CD4-positive, alpha-beta T cell treated with Interferon gamma for 1 hour (primary cell): ENCODE data around the gene DENND2D.

Source experiments
- DNase-seq: peaks from one replicate; pipeline ENCODE4 v3.0.0-alpha.2; 2020

Gene DENND2D

GRCh38 chr1:111202707-111203623 lies 2.5 kb upstream of the DENND2D start:
- DNase-seq, result no peak

DNA sequence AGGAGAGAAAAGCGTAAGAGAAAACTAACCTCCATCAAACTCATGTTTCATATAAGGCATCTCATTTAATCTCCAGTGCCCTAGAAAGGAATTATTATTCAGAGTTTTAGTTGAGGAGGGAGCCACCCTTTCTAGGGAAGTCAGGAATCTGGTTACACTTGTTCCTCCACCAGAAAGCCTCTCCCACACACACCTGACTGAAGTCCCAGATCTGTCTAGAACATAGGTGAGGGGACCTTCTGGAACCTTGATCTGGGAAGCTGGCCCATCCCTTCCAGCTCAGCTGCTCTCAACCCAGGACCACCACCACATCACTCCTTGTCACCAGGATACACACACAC lies 1.9 kb upstream of the DENND2D start:
- no peak for DNase-seq

GRCh38 chr1:111201275-111202090 lies 1.0 kb upstream of the DENND2D start:
- no peak for DNase-seq

GRCh38 chr1:111200802-111201161 lies 336 bp upstream of the DENND2D start:
- no peak for DNase-seq

DNA sequence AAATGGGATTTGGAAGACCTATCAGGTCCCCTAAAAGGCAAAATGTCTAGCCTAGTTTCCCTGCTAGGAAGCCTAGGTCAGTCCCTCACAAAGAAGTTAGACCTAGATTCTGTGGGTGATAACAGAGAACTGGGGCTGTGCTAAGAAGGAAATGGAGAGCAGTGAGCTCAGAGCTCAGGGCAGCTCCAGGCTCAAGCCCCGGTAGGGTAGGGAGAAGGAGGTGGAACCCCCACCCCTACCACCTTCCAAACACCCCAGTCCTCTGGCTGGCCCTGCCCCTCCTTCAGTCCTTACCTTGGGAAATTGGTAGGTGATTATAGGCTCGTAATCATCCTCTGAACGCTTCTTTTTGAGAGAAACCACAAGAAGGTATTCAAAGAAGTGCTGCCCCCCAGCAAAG lies 1.1 kb downstream of the DENND2D start:
- DNase-seq, result no peak

DNA sequence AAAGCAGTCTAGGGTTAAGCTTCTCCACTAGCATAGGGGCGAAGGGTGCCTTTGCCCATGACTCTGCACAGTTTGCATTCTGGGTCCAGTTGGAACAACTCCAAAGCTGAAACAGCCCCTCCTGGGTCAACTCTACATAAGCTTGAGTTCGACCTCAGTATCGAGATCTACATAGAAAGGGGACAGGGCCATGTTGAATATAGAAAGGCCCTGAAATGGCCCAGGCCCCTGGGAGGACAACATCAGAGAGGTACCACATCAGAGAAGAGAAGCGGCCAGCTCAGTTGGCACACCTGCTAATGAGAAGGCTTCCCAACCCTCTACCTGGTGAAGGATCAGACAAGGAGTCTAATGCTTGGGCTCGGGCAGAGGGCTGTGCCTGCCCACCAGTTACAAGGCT lies 1.6 kb downstream of the DENND2D start:
- no peak for DNase-seq

- DNase-seq, result peak; percentile 69
Measured at GRCh38 chr1:111197598-111198284, 2.7 kb downstream of the DENND2D start.

- DNase-seq, result no peak
Measured at GRCh38 chr1:111196213-111196612, 4.2 kb downstream of the DENND2D start.

DNA sequence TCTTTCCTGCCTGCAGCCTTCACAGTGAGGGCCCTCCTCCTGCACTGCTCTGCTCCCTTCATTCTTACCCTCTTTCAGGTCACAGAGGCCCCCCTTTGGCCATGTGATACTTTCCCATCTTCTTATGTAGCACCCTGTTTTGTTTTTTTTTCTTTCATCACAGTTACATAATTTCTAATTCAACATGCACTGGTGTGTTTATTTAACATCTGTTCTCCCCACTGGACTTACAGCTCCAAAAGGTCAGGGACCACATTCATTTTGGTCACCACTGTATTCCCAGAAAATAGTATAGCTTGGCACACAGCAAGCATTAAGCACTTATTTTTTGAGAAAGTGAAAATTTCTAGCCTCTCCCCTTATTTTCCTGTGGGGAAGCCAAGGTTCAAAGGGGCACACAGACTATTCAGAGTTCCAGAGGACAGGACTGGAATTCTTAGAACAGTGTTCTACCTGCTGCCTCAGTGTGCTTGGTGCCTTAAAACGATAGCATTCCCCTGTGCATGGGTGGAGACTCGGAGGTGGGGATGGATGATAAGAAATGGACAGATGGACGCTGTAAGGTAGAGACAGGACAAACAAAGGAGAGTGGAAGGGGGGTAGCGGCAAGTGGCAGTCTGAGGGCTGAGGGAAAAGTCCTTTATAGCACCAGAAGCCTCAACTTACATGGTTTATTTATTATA lies 5.3 kb downstream of the DENND2D start:
- no peak for DNase-seq

- DNase-seq, result no peak
Measured at GRCh38 chr1:111193712-111194480, 6.5 kb downstream of the DENND2D start.

DNA sequence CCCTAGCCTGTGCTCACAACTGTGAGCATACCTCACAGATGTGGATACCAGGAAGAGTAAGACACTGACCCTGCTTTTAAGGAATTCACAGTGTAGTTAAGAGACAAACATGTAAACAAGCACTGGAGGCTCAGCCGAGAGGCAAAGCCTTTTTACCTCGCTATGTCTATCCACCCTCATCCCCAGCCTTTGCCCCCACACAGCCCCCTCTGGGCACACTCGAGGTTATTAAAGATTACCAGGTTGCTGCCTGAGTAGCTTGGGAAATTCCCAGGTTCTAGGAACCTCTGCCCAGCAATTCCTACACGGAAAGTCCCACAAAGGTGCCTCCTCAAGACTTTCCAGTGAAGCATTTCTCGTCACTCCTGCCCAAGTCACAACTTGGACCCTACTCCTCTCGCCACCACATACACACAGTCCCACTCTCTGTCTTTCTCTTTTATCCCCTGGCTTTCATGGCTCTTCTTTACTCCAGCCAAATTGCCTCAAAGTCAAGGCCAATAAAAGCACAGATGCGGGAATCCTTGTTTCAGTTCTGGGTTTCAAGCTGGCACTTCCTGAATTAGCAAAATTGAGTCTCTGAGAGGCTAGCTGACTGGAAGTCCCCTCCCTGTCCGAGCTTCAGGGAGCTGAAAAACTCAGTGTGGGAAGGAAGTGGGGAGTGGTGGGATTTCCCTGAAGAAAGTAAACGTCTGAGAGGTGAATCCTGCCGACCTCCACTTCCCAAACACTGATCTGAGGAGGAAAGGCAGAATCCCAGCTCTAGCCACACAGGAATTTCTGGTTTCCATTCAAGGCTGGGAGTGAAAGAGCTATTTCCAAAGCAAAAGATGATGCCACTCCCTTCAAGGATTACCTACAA lies 7.6 kb downstream of the DENND2D start:
- DNase-seq, result peak; percentile 43

DNA sequence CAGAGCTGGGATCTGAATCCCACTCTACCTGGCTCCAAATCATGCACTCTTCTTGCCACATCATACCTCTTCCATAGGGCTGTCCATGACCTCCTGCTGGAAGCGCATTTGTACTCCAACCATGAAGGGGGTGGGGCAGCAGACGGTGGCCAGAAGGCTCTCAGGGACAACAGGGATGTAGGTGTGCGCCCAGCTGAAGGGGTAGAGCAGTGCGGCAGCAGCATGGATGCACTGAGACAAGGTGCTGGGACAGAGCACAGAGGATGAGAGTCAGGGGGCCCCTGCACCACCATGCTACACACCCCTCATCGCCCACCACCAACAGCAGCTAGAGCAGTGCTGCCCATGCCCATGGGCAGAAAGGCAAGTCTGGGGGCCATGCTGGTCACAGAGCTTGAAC lies 8.4 kb downstream of the DENND2D start:
- DNase-seq, result no peak

GRCh38 chr1:111191496-111191895 lies 8.9 kb downstream of the DENND2D start:
- no peak for DNase-seq

GRCh38 chr1:111190931-111191451 lies 9.5 kb downstream of the DENND2D start:
- DNase-seq, result no peak

- no peak for DNase-seq
Measured at GRCh38 chr1:111184663-111185062, 15.8 kb downstream of the DENND2D start.

GRCh38 chr1:111183308-111184069 lies 17.0 kb downstream of the DENND2D start:
- no peak for DNase-seq

DNA sequence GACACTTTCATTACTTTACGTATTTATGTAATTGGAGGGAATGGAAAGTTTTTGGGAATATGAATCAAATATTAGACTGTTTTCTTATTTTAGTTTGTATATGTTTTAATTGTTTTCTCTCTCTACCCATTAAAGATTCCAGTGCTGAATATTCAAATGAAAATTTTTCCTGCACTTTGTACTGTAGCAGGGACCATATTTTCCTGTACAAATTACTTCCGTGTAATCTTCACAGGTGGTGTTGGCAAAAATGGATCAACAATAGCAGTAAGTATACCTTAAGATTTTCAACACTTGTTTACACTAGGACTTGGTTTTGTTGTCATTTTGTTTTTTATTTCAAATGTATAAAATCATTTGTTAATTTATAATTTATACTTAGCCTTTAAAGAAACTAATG lies 18.4 kb downstream of the DENND2D start:
- DNase-seq, result no peak

DNA sequence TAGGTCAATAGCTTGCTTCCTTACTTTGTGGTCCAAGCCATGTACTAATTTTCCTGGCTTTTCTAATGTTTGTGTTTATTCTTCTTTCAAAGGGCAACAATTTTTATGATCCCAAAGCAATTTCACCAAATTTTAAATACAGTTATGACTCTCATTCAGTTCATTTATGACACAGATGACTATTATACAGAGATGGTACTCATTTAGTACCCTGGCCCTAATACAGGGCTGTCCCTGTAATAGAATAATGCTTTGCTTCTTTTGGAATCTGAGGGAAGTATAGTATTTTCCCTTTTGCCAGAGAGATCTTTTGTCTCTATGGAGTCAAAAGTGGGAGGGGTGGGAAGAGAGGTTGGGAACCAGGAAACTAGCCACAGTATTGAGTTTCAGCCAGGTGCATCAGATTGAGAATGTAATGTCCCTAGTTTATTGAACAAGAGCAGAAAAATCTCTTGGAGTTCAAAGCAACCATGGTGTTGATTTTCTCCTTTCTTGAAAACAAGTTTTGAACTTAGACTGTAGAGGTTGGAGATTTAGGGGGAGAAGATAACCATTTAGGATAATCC lies 20.4 kb downstream of the DENND2D start:
- DNase-seq, result no peak

DNA sequence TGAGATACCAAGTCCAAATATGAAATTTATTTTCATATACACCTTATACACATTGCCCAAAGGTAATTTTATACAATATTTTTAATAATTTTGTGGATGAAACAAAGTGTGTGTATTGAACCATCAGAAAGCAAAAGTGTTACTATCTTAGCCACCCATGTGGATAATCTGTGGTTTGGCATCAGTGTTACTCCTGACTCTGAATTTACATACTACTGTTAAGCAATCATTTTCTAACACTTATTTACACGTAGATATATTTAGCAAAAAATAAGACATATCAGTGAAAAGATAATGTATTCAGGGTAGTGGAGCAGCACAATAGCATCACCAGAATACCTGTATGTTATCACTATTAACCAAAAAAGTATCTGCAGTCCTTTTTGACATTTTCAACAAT lies 23.8 kb downstream of the DENND2D start:
- no peak for DNase-seq

DNA sequence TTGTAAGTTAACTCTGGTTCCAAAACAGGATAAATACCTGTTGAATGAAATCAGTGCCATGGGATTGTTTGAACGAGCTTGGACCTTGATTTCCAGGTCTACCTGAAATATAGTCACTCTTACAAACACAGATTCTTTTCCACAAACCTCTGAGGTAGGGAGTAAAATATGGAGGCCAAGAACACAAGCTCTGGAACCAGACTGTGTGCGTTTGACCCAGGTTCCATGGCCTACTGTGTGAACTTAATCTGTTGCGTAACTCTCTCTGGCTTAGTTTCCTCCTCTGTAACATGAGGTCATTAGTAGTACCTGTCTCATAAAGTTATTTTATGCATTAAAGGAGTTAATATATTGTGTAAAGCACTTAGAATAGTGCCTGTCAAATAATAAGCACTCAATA lies 25.1 kb downstream of the DENND2D start:
- DNase-seq, result no peak
